MCF 10A (cell line): ENCODE results near the gene EPN3. TPM values are rescaled to one million over a fixed set of nuclear protein-coding genes. Genes with fewer than 3 reads are reported as not detected.

Experiments used
- BruUV-seq: library from RNA; stranded (reverse); fragments of 400-500 nt; replicated peaks from 2 replicates; lab custom pipeline; 2021; lab: Mats Ljungman, UMichigan
- CTCF ChIA-PET: fragments of 300-600 bp; sonication (Branson Sonifier 250); formaldehyde crosslinking; extraction: SDS; loops from one replicate; lab custom pipeline; 2021; ENCODE audit warnings: antibody characterized with exemption, inconsistent platforms; lab: Yijun Ruan, JAX
- POLR2A ChIA-PET: fragments of 300-600, 350-650 bp; sonication (Branson Sonifier 250); formaldehyde crosslinking; extraction: SDS; loops from one replicate; lab custom pipeline; 2020; ENCODE audit warnings: antibody characterized with exemption, inconsistent platforms; lab: Yijun Ruan, JAX
- DNase-seq: peaks from one replicate; pipeline ENCODE4 v3.0.0-alpha.2; 2018; ENCODE audit not compliant: unreplicated experiment
- H3K27ac Mint-ChIP-seq: one replicate; pipeline ENCODE4 v1.8.0; 2022; ENCODE audit warnings: mild to moderate bottlenecking, low read depth, mixed read lengths; ENCODE audit not compliant: unreplicated experiment
- H3K27me3 Mint-ChIP-seq: one replicate; pipeline ENCODE4 v1.8.0; 2022; ENCODE audit warnings: mixed read lengths; ENCODE audit not compliant: insufficient read depth, unreplicated experiment
- H3K36me3 Mint-ChIP-seq: one replicate; pipeline ENCODE4 v1.8.0; 2022; ENCODE audit warnings: mild to moderate bottlenecking, moderate library complexity, mixed read lengths; ENCODE audit not compliant: insufficient read depth, unreplicated experiment
- H3K4me1 Mint-ChIP-seq: one replicate; pipeline ENCODE4 v1.8.0; 2022; ENCODE audit warnings: mixed read lengths; ENCODE audit not compliant: insufficient read depth, unreplicated experiment
- H3K4me3 Mint-ChIP-seq: one replicate; pipeline ENCODE4 v1.8.0; 2022; ENCODE audit warnings: mild to moderate bottlenecking, moderate library complexity, mixed read lengths; ENCODE audit not compliant: unreplicated experiment
- H3K9me3 Mint-ChIP-seq: one replicate; pipeline ENCODE4 v1.8.0; 2022; ENCODE audit warnings: mixed read lengths; ENCODE audit not compliant: unreplicated experiment
- intact Hi-C: fragments of 100-400 bp; cut with micrococcal nuclease; formaldehyde crosslinking; loops from 2 replicates; pipeline ENCODE4 v1.14.1; 2022
- total RNA-seq: library from RNA; stranded (reverse); gene quantifications from 2 replicates; pipeline ENCODE4 v1.2.3, GENCODE V29; 2022
- TF ChIP-seq, protein P1 (sequence below): fragments of 200-600 bp; IDR thresholded peaks from one replicate; pipeline ENCODE4 v1.8.0; 2022; ENCODE audit warnings: antibody characterized with exemption, mild to moderate bottlenecking; ENCODE audit not compliant: unreplicated experiment

Gene EPN3
- total RNA-seq, 1 experiment from 2014 or later = 4.4 TPM

DNA sequence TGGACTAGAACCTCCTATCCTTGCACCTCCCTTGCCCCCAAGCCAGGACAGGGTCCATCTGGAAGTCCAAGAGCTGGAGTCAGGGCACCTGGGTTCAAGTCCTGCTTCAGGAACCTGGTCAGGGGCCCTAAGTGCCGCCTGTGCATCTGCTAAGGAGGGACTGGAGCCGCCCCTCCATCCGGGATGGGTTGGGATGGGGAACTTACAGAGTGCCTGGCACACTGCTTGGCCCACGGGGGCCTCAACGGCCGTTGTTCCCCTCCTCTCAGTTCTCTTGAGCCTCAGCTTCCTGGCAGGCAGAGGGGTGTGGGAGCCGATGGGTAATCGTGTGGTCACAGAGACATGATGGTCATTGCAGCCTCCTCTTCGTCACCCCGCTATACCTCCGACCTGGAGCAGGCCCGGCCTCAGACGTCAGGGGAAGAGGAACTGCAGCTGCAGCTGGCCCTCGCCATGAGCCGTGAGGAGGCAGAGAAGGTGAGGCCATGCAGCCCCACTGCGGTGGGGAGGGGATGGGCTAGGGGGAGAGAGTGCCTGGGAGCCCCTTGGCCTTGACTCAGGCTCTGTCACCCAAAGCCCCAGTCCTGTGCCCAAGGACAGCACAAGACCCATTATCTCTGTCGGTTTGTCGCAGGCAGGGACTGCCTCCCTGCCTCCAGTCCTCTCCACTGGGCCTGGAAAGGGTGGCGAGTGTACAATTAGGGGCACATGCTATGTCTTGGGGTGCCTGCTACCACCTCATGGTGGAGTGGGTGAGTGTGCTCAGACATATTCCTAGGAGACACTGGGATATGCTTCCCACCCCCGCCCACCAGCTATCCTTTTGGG lies 5.4 kb downstream of the EPN3 start:
- POLR2A ChIA-PET = interaction anchor here (0.7 to 1.4 kb wide), 3 partner anchors 15 to 31 kb away, joined by 3 read pairs; no protein-coding TSS in a partner anchor
- H3K4me1 Mint-ChIP-seq = peaks cover 57% of the 10 kb centered on the region

DNA sequence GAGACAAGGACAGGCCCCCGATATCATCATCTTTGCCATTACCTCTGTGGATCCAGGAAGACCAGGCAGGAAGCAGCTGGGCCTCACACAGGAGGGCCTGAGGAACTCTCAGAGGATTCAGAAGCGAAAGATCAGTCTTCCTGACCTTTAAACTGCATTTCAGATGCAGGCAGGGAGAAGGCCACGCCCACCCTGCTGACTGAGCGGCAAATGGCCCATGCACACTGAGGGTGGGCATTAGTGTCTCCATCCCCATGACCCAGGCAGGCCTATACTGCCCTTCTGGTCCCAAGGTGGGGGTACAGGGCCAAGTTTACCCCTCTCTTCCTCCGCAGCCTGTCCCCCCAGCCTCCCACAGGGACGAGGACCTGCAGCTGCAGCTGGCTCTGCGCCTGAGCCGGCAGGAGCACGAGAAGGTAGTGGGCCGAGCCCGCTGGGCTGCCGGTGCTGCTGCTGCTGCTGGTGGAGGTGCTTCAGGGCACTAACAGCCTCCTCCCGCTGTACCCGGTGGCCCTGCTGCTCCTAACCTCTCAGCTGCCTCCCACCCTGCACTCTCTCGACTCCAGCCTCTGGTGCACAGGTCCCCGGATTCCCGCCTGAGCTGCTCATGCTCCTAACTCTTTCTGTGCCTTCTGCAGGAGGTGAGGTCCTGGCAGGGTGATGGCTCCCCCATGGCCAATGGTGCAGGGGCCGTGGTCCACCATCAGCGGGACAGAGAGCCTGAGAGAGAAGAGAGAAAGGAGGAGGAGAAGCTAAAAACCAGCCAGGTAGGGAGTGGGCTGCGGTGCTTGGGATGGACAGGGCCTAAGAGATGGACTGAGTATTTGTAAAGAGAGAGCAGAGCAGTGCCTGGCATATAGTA lies 6.2 kb downstream of the EPN3 start:
- intact Hi-C loops = no loop called here
- Mint-ChIP-seq H3K9me3 (no peaks in the 10 kb centered on the region), H3K4me1 (peaks cover 52% of the 10 kb centered on the region), H3K27ac (no peak overlapping the region), H3K4me3 (no peak overlapping the region), H3K36me3 (no peaks in the 10 kb centered on the region), H3K27me3 (no peaks in the 10 kb centered on the region)
- BruUV-seq = no TSS peak
- ChIA-PET POLR2A (interaction anchor here (0.7 to 5.6 kb wide), 5 partner anchors 16 to 782 kb away, joined by 3 to 59 read pairs (median 3); no protein-coding TSS in a partner anchor), CTCF (interaction anchor here (0.5 to 1.3 kb wide), 4 partner anchors 8 to 164 kb away, joined by 3 to 4 read pairs (median 3); no protein-coding TSS in a partner anchor)
- DNase-seq = no peak
- TF ChIP-seq, protein P1, sequence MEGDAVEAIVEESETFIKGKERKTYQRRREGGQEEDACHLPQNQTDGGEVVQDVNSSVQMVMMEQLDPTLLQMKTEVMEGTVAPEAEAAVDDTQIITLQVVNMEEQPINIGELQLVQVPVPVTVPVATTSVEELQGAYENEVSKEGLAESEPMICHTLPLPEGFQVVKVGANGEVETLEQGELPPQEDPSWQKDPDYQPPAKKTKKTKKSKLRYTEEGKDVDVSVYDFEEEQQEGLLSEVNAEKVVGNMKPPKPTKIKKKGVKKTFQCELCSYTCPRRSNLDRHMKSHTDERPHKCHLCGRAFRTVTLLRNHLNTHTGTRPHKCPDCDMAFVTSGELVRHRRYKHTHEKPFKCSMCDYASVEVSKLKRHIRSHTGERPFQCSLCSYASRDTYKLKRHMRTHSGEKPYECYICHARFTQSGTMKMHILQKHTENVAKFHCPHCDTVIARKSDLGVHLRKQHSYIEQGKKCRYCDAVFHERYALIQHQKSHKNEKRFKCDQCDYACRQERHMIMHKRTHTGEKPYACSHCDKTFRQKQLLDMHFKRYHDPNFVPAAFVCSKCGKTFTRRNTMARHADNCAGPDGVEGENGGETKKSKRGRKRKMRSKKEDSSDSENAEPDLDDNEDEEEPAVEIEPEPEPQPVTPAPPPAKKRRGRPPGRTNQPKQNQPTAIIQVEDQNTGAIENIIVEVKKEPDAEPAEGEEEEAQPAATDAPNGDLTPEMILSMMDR = no peak

More for the DNA sequence above, 5.4 kb downstream of the EPN3 start:
- CTCF ChIA-PET = interaction anchor here (0.5 to 1.1 kb wide), 5 partner anchors 21 to 171 kb away, joined by 3 to 4 read pairs (median 3); no protein-coding TSS in a partner anchor
- TF ChIP-seq, protein P1 = no peak
- no TSS peak for BruUV-seq
- Mint-ChIP-seq H3K27ac (no peak overlapping the region), H3K9me3 (no peaks in the 10 kb centered on the region), H3K27me3 (no peaks in the 10 kb centered on the region), H3K4me3 (no peak overlapping the region), H3K36me3 (no peaks in the 10 kb centered on the region)
- intact Hi-C loops = no loop called here
- DNase-seq = no peak

DNA sequence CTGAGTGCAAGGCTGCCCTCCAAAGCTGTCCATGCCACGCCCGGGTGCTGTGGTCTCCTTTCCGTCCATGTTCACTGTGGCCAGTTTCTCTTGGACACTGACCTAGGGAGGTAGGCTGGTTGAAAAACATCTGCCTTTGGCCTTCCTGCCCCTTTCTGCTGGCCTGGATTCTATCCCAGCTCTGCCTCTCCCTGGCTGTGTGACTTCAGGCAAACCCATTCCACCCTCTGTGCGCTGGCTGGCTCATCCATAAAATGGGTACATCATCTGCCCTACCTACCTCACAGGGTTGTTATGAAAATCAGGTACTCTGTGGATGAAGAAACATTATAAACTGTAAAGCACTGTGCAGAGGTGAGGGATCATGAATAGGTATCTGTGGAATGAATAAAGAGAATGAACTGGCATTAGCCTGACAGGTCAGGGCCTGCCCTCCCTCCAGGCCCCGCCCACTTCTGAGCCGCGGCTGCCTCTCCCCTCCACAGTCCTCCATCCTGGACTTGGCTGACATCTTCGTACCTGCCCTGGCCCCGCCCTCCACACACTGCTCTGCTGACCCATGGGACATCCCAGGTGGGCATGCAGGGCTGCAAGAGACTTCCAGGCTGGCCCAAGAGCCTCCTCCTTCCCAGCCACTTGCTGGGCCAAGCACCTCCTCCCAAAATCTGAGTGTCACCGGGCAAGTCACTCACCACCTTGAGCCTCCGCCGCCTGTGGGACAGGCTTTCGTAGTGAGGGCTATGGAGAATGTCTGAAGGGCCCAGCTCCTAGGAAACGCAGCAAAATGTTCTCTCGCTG lies 7.4 kb downstream of the EPN3 start:
- no peaks in the 10 kb centered on the region for H3K27me3 Mint-ChIP-seq
- DNase-seq = peak; percentile 84
- BruUV-seq = no TSS peak
- H3K36me3 Mint-ChIP-seq = no peaks in the 10 kb centered on the region
- no peaks in the 10 kb centered on the region for H3K9me3 Mint-ChIP-seq
- CTCF ChIA-PET = interaction anchor here (0.6 to 1.9 kb wide), 5 partner anchors 20 to 178 kb away, joined by 3 to 6 read pairs (median 3); no protein-coding TSS in a partner anchor
- peaks cover 43% of the 10 kb centered on the region for H3K4me1 Mint-ChIP-seq
- TF ChIP-seq, protein P1 = no peak
- POLR2A ChIA-PET = interaction anchor here (1.0 to 5.6 kb wide), 2 partner anchors 23 to 54 kb away, joined by 3 to 59 read pairs; no protein-coding TSS in a partner anchor
- H3K27ac Mint-ChIP-seq = peak overlapping the region; percentile 68
- intact Hi-C loops = loop anchor here (10.0 kb wide), 1 partner anchor 415 kb away; no protein-coding TSS in a partner anchor
- no peak overlapping the region for H3K4me3 Mint-ChIP-seq
